Measurements from ENCODE around the gene IQCE.
A peak's percentile ranks its signal among the peaks of the same experiment; 100 is the strongest.
"Not testable (repeated sequence)": the region's sequence is repeated elsewhere in the genome, so short reads cannot be mapped to it uniquely, and the experiment has no call there.

Gene IQCE

GRCh38 chr7:2604608-2605174, 45.9 kb downstream of the IQCE start:
- DNase-seq: peak; percentile 91

GRCh38 chr7:2605608-2606538, 47.1 kb downstream of the IQCE start:
- DNase-seq: no peak

- no peak for DNase-seq
Measured at GRCh38 chr7:2606539-2606936, 47.8 kb downstream of the IQCE start.

- DNase-seq: no peak
Measured at GRCh38 chr7:2607122-2607922, 48.5 kb downstream of the IQCE start.

- no peak for DNase-seq
Measured at GRCh38 chr7:2607923-2608904, 49.4 kb downstream of the IQCE start.

DNA sequence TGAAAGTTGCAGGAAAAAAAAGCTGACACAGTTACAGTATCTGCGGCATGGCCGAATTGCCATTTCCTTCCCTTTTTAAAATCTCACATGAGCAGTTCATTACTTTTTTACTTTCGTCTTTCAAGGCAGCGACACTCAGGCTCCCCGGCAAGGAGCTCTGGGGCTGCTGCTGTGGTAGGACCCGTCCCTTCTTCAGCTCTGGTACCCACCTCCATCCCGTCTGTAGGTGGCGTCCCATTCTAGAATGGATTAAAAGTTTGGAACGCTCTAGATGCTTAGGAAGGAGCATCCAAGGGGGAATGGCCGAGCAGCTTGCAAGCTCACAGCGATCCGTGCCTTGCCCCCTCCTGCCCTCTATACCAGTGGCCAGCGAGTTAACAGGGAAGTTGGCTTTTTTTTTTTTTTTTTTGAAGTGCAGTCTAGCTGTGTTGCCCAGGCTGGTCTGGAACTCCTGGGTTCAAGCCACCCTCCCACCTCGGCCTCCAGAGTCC, 50.2 kb downstream of the IQCE start:
- no peak for DNase-seq

- DNase-seq: not testable (repeated sequence)
Measured at GRCh38 chr7:2609646-2610045, 50.9 kb downstream of the IQCE start.

DNA sequence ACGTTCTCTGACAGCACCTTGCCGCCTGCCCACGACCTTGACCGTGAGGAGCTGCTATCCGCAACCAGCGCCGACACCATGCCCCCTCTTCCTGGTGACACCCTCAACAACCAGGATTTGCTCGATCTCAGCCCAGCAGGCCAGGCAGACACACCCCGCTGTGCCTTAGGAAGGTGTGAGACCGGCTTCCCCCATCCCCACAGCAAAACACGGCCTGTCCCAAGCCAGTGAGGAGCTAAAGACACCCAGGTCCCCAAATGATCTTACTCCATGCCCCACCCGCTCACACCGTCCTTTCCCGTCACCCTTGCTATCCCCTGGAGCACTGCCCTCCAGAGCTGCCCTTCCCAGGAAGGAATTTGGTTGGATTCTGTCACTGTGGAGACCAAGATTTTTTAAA, 51.7 kb downstream of the IQCE start:
- no peak for DNase-seq

GRCh38 chr7:2610898-2611297, 52.1 kb downstream of the IQCE start:
- no peak for DNase-seq

GRCh38 chr7:2611401-2611800, 52.6 kb downstream of the IQCE start:
- DNase-seq: no peak

GRCh38 chr7:2611922-2612321, 53.1 kb downstream of the IQCE start:
- no peak for DNase-seq

GRCh38 chr7:2612445-2613097, 53.8 kb downstream of the IQCE start:
- peak; percentile 63 for DNase-seq

DNA sequence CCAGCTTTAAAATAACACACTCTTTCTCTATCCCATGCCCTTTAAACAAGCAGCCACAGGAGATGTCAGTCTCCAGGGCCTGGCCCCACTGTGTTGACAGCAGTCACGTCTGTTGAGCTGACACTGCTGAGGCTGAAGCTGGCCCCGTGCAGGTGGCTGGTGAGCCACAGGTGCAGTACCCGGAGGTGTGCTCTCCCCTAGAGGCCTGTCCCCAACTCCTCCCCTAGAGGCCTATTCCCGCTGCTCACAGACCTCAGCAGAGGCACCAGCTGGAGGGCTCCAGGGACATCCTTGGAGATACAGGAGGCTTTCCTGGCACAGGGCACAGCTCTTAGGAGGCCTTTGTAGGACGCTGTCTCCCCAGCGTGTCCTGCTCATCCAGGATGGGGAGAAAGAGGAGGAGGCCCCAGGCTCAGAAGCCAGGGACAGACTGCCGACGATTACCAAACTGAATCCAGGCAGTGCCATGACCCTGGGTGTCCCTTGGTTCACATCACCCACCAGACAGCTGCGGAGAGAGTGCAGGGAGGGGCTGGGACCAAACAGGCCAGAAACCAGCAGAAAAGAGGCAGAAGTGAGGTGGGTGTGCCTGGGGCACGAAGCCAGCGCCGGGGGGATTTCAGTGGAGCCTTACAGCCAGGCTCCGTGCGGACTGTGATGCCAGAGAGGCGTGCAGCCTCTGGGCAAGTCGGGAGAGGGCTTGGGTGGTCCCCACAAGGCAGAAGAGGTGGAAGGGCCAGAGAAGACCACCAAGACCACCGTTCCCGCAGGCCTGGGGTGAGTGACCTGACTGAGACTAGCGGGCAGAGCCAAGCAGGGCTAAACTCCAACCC, 54.5 kb downstream of the IQCE start:
- DNase-seq: peak; percentile 92

DNA sequence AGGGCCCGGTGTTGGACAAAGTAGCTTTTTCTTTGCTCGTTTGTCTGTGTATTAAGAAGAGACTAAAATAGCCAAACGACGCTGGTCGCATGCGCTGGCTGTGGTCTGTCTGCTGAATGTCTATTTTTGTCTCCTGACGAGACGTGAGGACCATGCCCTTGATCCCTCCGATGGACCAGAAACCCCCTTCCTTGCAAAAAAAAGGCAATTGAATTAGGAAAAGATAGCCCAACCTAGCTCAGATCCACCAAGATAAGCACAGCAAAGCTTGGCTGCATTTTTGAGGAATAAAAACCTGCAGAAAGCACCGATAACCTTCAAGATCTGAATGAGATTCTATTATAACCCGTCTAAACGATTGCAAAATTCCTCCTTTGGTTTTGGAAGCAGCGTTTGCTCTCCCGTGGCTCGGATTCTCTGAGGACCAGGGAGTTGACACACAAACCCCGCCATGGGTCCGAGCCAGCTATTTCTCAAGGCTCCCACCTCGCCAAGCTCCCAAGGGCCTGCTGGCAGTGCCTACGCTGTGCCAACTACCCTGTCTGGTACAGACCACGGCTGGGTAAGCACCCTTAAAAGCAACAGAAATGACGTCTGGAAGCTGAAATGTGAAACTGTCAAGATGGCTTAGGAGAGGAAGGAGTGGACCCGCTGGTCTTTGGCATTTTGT, 55.3 kb downstream of the IQCE start:
- peak; percentile 97 for DNase-seq

DNA sequence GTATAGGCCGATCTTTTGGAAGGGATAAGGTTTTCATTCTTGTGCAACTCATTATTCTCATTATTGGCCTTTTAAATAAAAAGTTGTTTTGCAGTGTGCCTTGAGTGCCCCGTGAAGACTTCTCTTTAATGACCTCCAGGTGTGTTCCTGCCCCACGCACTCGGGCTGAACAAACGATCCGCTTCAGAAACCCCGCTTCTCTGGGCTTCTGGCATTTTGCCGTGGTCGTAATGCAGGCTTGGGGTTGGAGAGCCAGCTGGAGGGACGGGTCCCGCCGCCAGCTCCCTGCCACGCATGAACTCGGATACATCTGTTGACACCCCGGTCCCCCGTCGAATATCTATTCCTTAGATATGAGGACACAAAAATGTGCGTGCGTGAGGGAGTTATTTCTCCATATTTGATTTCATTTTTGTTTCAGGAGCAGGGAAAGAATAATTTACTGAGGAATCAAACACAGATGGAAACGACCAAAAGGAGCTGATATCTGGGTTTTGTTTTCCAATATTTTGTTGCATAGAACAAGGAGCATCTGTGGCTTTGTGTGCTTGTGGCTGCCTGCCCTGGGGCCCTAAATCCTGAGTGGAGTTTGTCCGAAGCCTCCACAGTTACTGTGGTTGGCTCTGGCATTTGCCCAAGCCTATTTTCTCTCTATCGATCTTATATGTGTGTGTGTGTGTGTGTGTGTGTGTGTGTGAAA, 56.0 kb downstream of the IQCE start:
- peak; percentile 97 for DNase-seq

DNA sequence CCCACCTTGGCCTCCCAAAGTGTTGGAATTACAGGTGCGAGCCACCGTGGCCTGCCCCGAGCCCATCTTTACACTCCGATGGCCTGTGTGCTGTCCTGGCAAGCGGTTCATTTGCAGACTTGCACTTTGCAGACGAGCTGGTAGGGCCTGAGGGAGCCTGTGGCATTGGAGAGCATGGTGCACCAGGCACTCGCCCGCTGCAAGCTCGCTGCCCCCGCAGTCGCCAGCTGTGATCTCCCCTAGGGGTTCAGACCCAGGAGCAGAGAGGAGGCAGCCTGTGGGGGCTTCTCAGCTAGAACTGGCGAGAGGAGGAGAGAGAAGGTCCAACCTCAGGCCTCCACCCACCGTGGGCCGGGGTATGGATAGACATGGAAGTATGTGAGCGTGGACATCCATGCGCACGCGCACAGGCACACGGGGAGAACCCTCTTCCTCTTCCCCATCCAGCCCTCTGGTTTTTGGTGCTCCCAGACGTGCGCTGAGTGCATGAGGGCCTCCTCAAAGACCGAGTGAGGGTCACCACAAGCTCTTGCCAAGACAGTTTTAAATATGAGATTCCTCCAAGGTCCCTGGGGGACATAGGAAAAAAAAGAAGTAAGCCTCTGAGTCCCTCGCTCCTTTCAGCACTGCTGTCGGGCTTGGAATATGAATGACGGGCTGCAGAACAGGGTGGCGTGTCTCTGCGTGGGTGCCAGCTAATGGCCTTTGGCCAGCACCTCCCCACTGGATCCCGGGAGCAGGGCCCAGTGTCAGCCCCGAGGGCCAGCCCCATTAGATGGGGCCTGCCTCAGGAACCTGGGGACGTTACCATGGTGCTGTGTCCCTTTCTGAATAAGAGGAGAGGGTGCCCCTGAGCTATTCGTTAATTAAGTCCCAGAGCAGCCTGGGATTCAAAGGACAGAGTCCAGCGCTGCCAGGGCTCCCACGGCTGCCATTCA, 57.9 kb downstream of the IQCE start:
- DNase-seq: peak; percentile 83

DNA sequence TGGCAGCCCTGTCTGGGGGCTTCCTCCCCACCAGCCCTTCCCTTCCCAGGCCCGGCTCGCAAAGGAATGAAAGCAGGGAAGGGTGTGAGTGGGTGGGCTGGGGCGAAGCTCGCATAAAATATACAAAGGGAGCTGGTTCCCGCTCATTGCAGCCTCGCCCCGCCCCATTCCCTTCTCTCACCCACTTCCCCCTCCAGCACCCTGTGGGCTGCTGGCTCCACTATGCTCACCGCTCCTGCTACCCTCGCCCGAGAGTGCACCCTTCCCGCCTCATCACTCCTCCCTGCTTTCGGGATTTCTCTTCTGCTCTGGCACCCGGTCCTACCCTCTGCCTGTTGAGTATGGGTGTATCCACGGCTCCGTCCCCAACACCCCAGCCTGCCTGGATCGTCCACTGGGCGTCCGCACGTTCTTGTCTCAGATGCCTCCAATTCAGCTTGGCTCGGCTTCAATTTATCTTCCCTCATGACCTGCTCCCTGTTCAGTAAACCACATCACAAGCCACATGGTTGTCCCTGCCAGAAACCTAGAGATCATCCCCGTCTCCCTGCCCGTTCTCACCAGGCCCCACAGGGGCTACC, 58.6 kb downstream of the IQCE start:
- DNase-seq: peak; percentile 94

DNA sequence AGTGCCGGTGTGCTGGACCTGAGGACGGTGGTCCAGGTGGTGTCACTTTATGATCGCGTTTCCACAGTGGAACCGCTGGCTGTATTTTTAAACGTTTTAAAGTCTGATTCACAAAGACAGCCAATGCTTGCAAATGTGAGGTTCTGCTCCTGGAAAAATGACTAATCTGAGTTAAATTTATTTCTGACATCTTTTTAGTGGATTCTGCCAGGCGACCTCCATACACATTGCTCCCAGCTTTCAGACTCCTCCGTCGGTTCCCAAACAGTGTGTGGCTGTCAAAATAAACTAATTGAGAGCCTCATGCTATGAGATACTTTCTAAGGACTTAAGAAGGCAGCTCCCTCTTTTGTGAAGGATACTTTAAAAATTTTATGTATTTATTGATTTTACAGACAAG, 60.3 kb downstream of the IQCE start:
- DNase-seq: no peak
